ENCODE measurements around the gene HCST. TPM values are rescaled to one million over a fixed set of nuclear protein-coding genes. Genes with fewer than 3 reads are reported as not detected.

HCST gene
- total RNA-seq, 1 donor from 2014 or later = not detected

DNA sequence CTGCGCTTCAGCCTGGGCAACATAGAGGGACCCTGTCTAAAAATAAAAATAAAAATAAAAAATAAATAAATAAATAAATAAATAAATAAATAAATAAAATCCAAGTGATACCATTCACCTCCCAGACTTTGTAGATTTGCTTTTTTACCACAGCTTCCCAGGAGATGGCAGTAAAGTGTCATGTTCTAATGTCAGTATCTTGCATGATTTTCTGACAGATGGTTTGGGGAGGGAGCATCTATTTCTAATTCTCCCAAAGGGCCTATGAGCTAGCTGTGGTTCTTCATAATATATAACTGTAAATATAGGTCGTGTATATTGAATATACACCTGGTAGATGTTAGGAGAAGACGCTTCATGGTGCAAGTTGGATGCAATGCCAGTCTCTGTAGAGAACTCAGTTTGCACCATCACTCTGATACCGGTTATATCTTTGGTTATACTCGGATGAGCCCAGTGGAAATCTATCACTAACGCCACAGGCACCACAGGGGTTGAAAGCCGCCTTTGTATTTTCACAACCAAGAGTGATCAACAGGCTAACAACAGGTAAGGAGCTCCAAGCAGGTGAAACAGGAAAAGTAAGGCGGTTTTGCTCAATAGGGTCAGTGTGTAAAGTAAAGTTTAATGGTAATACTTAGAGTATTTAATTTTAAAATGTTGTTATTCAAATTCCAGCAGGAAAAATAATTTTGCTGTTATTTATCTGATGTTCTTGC is 20.1 kb upstream of the HCST start:
- Mint-ChIP-seq H3K27me3 (ENCODE audit: low read depth) (peaks cover 9% of the 10 kb centered on the region), H3K9me3 (no peaks in the 10 kb centered on the region), H3K27ac (ENCODE audit: unreplicated experiment) (no peak overlapping the region), H3K4me3 (no peak overlapping the region), H3K36me3 (ENCODE audit: low read depth) (no peaks in the 10 kb centered on the region), H3K4me1 (peaks cover 7% of the 10 kb centered on the region)
- DNase-seq (ENCODE audit: low read depth, low spot score) = no peak
- TF ChIP-seq, protein P1, sequence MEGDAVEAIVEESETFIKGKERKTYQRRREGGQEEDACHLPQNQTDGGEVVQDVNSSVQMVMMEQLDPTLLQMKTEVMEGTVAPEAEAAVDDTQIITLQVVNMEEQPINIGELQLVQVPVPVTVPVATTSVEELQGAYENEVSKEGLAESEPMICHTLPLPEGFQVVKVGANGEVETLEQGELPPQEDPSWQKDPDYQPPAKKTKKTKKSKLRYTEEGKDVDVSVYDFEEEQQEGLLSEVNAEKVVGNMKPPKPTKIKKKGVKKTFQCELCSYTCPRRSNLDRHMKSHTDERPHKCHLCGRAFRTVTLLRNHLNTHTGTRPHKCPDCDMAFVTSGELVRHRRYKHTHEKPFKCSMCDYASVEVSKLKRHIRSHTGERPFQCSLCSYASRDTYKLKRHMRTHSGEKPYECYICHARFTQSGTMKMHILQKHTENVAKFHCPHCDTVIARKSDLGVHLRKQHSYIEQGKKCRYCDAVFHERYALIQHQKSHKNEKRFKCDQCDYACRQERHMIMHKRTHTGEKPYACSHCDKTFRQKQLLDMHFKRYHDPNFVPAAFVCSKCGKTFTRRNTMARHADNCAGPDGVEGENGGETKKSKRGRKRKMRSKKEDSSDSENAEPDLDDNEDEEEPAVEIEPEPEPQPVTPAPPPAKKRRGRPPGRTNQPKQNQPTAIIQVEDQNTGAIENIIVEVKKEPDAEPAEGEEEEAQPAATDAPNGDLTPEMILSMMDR (conservative IDR thresholded peaks at IDR 0.05) = peak; percentile 64

DNA sequence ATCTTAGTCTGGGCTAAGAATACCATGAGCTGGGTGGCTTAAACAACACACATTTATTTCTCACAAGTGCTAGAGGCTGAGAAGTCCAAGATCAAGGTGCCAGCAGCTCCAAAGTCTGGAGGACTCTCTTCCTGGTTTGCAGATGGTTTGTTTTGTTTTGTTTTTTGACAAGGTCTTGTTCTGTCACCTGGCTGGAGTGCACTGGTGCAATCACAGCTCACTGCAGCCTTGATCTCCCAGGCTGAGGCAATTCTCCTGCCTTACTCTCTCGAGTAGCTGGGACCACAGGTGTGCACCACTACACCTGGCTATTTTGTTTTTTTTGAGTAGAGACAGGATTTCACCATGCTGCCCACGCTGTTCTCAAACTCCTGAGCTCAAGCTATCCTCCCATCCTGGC is 18.4 kb upstream of the HCST start:
- DNase-seq (ENCODE audit: low read depth, low spot score) = no peak
- TF ChIP-seq, protein P1 (conservative IDR thresholded peaks at IDR 0.05) = no peak
- peaks cover 9% of the 10 kb centered on the region for H3K27me3 Mint-ChIP-seq (ENCODE audit: low read depth)
- H3K4me3 Mint-ChIP-seq = no peak overlapping the region
- H3K4me1 Mint-ChIP-seq = peaks cover 7% of the 10 kb centered on the region
- no peak overlapping the region for H3K27ac Mint-ChIP-seq (ENCODE audit: unreplicated experiment)
- peaks cover 2% of the 10 kb centered on the region for H3K36me3 Mint-ChIP-seq (ENCODE audit: low read depth)
- H3K9me3 Mint-ChIP-seq = no peaks in the 10 kb centered on the region

DNA sequence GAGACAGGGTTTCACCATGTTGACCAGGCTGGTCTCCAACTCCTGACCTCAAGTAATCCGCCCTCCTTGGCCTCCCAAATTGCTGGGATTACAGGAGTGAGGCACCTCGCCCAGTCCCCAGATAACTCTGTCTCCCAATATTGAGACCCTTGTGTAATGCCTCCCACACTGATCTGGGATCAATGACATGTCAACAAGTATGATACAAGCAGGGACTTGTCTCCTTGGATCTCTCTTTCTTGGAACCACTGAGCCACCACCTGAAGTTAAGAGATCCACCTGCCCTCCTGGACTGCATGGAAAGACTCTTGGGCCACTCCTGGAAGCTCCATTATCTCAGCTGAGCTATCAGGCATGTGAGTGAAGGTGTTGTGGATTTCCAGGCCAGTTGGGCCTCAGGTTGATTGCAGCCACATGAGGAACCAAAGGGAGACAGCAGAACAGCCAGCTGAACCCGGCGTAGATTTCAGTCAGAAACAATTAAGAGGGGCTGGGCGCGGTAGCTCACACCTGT is 17.0 kb upstream of the HCST start:
- peaks cover 6% of the 10 kb centered on the region for H3K36me3 Mint-ChIP-seq (ENCODE audit: low read depth)

DNA sequence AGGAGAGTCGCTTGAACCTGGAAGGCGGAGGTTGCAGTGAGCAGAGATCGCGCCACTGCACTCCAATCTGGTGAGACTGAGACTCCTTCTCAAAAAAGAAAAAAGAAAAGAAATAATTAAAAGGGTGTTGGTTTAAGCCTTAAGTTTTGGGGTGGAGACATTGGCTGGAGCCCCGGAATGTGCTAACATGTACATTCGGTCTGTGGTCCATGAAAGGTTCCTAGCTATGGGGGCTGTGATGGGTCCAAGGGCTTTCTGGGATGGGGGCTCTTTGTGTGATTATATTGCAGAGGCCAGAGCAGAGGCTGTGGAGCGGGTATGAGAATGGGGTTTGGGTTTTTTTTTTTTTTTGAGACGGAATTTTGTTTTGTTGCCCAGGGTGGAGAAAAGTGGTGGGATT is 16.4 kb upstream of the HCST start:
- H3K27ac Mint-ChIP-seq (ENCODE audit: unreplicated experiment) = no peak overlapping the region
- DNase-seq (ENCODE audit: low read depth, low spot score) = no peak
- TF ChIP-seq, protein P1 (conservative IDR thresholded peaks at IDR 0.05) = no peak
- H3K27me3 Mint-ChIP-seq (ENCODE audit: low read depth) = peaks cover 9% of the 10 kb centered on the region
- H3K4me3 Mint-ChIP-seq = no peak overlapping the region
- peaks cover 6% of the 10 kb centered on the region for H3K36me3 Mint-ChIP-seq (ENCODE audit: low read depth)
- H3K9me3 Mint-ChIP-seq = no peaks in the 10 kb centered on the region
- H3K4me1 Mint-ChIP-seq = no peaks in the 10 kb centered on the region

More for the DNA sequence above, 17.0 kb upstream of the HCST start:
- no peak for DNase-seq (ENCODE audit: low read depth, low spot score)
- no peak overlapping the region for H3K27ac Mint-ChIP-seq (ENCODE audit: unreplicated experiment)
- no peaks in the 10 kb centered on the region for H3K9me3 Mint-ChIP-seq
- peaks cover 9% of the 10 kb centered on the region for H3K27me3 Mint-ChIP-seq (ENCODE audit: low read depth)
- TF ChIP-seq, protein P1 (conservative IDR thresholded peaks at IDR 0.05) = no peak
- H3K4me1 Mint-ChIP-seq = no peaks in the 10 kb centered on the region
- H3K4me3 Mint-ChIP-seq = no peak overlapping the region

DNA sequence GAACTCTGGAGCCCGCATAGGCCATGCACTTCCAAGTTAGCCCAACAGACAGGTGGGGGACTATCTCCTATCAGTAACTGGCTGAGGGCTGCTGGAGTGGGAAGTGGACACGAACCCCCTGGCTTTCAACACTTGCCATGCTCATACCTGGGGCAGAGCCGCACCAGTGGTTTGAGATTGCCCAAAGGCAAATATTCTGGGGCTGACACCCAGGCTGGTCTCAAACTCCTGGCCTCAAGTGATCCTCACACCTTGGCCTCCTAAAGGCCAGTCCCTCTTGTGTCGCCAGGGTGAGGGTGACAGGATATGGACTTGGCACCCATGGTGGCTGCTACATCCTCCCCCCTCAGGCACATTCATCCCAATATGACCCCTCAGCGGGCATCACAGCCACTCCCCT is 15.1 kb upstream of the HCST start:
- H3K4me1 Mint-ChIP-seq = no peaks in the 10 kb centered on the region
- no peaks in the 10 kb centered on the region for H3K9me3 Mint-ChIP-seq
- H3K27me3 Mint-ChIP-seq (ENCODE audit: low read depth) = peaks cover 8% of the 10 kb centered on the region
- no peak overlapping the region for H3K27ac Mint-ChIP-seq (ENCODE audit: unreplicated experiment)
- DNase-seq (ENCODE audit: low read depth, low spot score) = no peak
- H3K36me3 Mint-ChIP-seq (ENCODE audit: low read depth) = peaks cover 6% of the 10 kb centered on the region
- TF ChIP-seq, protein P1 (conservative IDR thresholded peaks at IDR 0.05) = no peak
- H3K4me3 Mint-ChIP-seq = no peak overlapping the region

Data from neural crest cell (in vitro differentiated cells).